Right kidney (tissue), 1 donor: ENCODE results near the gene GGA1.
"Not testable (repeated sequence)": the region's sequence is repeated elsewhere in the genome, so short reads cannot be mapped to it uniquely, and the experiment has no call there.

ENCODE experiments used
- DNase-seq: peaks from one replicate; pipeline ENCODE4 v3.0.0-alpha.2; 2016

Gene GGA1

GRCh38 chr22:37650463-37651136 lies 42.0 kb downstream of the GGA1 start:
- no peak for DNase-seq

- no peak for DNase-seq
Measured at GRCh38 chr22:37654563-37655251, 46.1 kb downstream of the GGA1 start.

- no peak for DNase-seq
Measured at GRCh38 chr22:37655252-37655563, 46.6 kb downstream of the GGA1 start.

- not testable (repeated sequence) for DNase-seq
Measured at GRCh38 chr22:37656583-37656982, 47.9 kb downstream of the GGA1 start.

- DNase-seq, result no peak
Measured at GRCh38 chr22:37657590-37658132, 49.0 kb downstream of the GGA1 start.

GRCh38 chr22:37658133-37659065 lies 49.8 kb downstream of the GGA1 start, which contains the start of gene PDXP:
PDXP (plus strand) TSS chr22:37658723; CDS start chr22:37658783, 60 bp downstream.
- DNase-seq, result peak; percentile 90

GRCh38 chr22:37659066-37659896 lies 50.6 kb downstream of the GGA1 start:
- peak; percentile 54 for DNase-seq

GRCh38 chr22:37659897-37660708 lies 51.5 kb downstream of the GGA1 start:
- no peak for DNase-seq

GRCh38 chr22:37660709-37661045 lies 52.0 kb downstream of the GGA1 start:
- DNase-seq, result no peak

- DNase-seq, result peak; percentile 61
Measured at GRCh38 chr22:37661160-37661924, 52.7 kb downstream of the GGA1 start.

GRCh38 chr22:37662039-37662438 lies 53.4 kb downstream of the GGA1 start:
- no peak for DNase-seq

- DNase-seq, result no peak
Measured at GRCh38 chr22:37663521-37664140, 55.0 kb downstream of the GGA1 start.

- no peak for DNase-seq
Measured at GRCh38 chr22:37664249-37665101, 55.8 kb downstream of the GGA1 start.

- DNase-seq, result no peak
Measured at GRCh38 chr22:37665487-37665886, 56.9 kb downstream of the GGA1 start.

- DNase-seq, result no peak
Measured at GRCh38 chr22:37669586-37669985, 61.0 kb downstream of the GGA1 start.

- DNase-seq, result no peak
Measured at GRCh38 chr22:37672206-37672919, 63.7 kb downstream of the GGA1 start.

- no peak for DNase-seq
Measured at GRCh38 chr22:37672920-37673455, 64.4 kb downstream of the GGA1 start.

GRCh38 chr22:37674248-37674647 lies 65.6 kb downstream of the GGA1 start:
- no peak for DNase-seq
